CMK (cell line): ENCODE data around the gene REC8.
A peak's percentile ranks its signal among the peaks of the same experiment; 100 is the strongest.
"Not testable (repeated sequence)": the region's sequence is repeated elsewhere in the genome, so short reads cannot be mapped to it uniquely, and the experiment has no call there.

ENCODE experiments used
- DNase-seq: peaks from one replicate; pipeline ENCODE4 v3.0.0-alpha.2; 2010; ENCODE audit warnings: low read depth

Gene REC8

DNA sequence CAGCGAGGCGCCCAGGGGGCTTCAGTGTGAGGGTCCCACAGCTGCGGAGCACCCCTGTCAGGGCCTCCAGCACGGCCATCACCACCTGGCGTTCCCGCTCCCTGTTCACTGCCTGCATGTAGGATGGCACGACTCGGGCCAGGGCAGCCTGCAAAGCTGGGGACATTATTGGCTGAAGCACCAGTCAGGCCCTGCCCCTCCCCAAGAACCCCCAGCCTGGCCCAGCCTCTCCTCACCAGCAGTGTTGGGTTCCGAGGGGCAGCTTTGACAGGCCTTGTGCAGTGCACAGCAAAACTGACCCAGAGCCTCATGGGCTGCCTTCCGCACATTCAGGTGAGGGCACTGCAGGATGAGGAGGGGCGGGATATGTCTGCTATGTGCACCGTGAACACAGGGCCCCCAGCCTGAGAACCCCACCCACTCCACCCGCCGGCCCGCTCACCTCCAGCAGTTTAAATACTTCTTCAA, 11.2 kb downstream of the REC8 start:
- no peak for DNase-seq

DNA sequence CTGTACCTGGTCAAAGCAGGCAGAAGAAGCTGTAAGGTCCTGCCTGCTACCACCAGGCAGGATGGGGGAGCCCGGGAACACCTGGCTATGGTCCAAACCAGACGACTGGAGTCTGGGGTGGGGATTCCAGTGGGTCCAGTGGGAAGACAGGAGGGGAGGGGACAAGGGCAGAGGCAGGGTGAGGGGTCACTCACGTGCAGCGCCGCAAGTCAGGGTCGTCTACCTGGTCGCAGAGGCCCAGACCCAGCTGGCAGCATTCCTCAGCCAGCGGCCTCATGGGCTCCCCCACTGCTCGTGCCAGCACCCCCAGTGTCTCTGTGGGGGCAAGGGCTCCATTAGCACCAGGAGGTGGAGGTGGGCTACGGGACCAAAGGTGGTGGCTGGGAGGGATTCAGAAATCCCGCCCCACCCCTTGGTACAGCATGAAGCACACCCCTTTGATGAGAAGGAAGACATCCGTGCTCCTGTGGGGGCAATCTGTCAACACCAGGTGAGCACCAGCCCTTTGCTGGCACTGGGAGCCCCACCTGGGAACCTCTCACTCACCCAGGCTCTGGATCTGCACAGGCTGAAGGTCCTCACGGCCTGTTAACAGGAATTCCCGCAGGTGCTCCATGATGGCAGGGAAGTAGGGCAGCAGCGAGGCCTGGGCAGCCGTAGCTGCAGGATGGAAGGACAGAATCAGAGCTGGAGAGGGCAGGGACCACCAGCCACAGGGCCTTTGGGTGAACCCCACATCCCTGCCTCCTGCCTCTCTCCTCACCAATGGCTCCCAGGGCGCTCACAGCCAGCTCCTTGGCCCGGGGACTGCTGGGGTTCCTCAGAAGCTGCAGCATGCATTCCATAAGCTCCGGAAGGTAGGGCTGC, 12.5 kb downstream of the REC8 start:
- DNase-seq, result no peak

DNA sequence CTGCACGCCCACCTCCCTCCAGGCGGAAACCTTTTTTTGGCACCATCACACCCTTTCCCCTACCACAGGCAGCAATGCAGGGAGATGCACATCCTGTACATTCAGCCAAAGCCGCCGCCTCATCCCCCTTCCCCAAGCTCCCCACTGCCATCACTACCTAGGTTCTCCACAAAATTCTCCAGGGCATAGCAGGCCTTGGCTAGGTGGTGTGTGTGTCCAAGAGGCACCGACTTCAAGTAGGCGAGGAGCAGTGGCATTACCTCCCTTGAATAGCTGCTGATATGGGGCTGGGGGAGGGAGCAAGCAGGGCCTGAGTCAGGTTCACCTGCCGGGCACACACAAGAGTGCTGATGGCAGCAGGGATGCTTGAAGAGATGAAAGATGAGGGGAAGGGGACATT, 13.1 kb downstream of the REC8 start:
- no peak for DNase-seq

DNA sequence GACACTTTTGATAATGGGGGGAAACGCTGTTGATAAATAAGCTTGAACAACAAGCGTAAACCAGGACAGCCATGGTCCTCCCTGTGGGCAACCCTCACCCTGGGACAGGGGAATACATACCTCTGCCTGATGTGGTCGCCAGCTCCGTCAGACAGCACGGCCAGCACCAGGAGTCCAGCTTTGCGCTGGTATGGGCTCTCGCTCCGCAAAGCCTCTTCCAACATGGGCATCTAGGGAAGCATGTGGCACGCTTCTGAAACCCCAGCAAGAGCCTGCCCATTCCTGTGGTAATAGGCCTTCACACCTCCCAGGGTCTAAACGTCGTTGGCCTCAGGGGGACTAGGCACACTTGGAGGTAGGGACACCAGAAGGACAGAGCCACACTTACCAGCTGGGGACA, 13.9 kb downstream of the REC8 start:
- no peak for DNase-seq

DNA sequence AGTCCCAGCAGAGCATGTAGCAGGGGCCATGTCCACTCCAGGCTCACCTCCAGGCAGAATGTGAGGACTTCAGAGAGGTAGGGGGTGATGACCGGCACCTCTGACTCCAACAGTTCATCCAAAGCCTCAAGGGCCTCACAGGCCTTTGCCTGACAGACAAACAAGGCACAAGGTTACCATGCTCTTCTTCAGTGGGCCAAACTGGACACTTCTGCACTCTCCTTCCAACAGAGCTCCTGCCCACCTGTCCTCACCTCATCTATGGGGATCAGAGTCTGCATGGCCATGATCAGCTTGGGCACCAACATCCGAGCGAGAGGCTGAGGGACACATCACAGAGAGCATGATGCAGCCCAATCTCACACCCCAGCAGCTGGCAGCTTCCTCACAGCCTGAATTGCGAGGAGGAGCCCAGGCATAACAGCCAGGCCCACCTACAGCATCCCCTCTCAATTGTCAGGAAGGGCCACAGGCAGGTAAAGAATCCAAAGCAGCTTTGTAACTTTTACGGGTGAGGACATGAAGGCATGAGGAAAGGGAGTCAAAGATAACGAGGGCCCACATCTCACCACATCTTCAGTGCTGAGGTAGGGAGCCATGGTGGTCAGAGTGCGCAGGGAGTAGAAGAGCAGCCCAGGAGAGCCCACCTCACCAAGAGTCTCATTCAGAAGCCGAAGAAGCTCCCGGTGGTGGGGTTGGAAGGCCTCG, 15.1 kb downstream of the REC8 start:
- no peak for DNase-seq

DNA sequence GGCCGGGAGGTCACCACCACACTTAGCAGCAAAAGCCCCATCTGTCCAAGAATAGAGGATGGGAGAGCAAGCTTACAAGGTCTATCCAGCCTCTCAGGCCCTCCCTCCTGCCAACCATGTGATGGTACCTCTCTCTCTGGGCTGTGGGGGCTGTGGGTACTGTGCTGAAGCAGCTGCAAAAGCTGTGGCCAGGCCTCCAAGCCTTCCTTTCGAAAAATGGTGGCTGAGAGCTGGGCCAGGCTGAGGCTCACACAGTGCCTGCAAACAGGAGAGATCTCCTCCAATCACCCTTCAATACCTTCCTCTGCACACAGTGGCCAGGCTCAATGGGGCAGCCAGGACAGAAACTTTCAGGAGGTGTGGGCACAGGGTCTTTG, 15.6 kb downstream of the REC8 start:
- no peak for DNase-seq

DNA sequence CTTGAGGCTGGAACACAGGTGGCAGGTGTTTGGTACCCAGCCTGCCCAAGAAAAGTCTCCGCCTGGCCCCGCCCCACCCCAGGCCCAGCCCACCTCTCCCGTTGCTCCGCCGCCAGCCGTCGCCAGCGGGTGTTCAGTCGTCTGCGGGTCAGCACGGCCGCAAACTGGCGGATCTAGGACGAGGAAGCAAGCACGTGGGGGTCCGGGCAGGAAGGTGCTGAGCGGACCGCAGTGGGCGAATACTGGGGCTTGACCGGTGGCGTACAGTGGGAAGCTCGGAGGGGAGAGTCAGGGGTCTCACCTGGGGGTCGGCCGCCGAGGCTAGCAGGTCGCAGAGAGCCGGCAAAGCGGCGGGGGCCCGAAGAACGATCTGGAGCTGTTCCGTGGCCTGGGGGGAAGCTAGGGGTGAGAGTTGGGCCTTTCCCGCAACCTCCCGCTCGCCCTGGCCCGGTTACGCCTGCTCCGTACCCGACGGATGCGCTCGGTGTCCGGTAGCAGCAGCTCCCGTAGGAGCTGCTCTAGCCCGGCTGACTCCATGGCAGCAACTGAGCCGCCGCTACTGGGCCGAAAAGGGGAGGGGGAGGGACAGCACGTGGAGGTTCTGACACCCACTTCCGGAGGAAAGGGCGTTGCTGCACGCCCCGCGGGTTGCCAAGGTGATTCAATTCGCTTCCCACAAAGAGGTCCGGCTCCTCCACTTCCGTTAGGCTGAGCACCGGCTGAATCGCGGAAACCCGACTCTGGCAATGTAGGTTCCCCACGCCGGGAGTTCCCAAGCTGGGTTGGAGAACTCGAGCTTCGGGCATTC, 16.6 kb downstream of the REC8 start, which contains the start of gene IPO4:
Gene IPO4 (minus strand): TSS at position 566 of the 808 bp plus-strand sequence. CDS start 29 bp downstream, at position 537.
- peak; percentile 85 for DNase-seq

DNA sequence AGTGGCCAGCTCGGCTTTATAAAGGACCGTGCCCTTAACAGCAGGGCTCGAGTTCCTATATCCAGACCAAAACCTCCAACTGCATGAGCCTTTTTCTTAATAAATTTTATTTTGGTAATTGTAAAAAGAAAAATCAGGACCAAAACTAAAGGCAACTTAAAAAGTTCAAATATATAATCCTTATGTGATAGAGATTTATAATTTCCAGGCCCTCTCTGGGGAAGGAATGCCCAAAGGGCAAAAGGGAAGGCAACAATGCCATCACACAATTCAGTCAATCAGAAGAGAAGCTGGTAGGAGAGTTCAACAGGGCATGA, 17.1 kb downstream of the REC8 start:
- no peak for DNase-seq

DNA sequence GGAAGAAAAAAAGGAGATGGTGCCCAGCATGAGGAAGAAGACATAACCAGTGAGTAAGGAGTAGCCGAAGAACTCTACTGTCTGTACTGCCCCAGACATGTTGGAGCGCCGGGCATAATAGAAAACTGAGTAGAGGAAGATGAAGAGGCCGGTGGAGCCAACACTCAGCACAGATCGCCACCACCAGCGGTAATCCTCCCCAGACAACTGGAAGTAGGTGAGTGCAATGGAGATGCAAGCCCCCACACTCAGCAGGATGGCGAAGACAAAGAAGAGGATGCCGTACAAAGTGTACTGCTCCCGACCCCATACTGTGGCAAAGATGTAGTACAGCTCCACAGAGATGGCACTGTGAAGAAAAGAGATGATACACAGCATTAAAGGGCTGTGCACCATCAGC, 17.6 kb downstream of the REC8 start:
- DNase-seq, result no peak

DNA sequence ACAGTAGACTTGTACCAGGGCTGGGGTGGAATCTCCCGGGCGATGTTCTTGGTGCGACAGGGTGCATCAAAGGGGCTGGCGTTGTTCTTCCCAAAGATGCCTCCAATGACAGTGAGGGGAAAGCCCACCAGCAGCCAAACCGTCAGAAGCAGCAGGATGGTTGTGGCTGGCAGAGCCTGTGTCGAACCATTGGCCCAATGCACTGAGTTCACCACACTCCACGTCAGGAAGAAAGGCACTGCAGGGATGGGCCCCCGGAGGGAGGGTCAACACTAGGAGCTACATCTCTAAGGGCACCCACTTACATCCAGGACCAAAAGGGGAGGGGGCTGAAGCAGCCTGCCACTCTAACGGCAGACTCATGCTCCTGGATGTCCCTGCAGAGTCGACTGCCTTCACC, 18.5 kb downstream of the REC8 start:
- no peak for DNase-seq

DNA sequence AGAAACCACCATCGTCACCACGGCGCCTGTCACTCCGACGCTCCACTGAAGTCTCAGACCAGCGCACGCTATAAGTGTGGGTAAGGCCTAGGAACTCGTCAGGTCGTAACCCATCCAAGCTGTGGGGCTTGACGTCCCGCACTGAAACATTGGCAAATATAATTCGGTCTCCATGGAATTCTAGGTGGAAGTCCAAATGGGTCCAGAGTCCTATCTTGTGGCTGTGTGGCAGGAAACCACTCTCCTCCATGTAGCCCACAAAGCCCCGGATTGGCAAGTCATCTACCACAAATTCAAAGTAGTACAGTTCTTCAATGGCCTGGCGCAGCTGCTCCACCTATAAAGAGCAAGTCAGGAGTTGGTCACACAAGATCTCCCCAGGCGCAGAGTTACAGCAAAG, 21.1 kb downstream of the REC8 start:
- DNase-seq, result no peak

DNA sequence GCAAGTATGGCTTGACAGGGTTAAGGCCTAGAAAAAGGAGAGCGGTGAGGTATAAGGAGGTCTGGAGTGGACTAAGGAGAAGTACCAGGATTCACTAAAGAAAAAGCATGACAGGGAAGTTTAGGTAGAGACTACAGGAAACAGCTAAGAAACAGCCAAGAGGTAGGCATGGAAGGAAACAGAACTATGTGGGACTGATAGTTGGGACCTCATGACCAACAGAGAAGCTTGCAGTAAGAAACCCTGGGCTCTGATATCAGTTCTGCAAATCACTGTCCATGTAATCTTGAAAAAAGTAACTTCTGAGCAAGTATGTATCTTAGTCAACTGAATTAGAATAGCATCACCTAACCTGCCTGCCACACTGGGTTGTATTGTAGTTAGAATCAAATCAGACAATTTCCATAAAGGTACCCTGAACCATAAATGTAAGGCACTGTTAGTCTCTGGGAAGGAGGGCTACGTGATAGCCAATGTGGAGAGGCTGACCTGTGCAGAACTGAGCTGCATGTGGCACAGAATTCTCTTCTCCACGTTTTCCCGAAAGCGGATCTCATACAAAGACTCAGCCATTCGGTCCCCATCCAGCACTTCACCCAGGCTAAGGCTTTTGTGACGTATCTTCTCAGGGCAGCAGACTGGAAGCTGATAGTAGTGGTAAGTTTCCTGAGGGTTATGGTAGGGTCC, 22.4 kb downstream of the REC8 start:
- no peak for DNase-seq

DNA sequence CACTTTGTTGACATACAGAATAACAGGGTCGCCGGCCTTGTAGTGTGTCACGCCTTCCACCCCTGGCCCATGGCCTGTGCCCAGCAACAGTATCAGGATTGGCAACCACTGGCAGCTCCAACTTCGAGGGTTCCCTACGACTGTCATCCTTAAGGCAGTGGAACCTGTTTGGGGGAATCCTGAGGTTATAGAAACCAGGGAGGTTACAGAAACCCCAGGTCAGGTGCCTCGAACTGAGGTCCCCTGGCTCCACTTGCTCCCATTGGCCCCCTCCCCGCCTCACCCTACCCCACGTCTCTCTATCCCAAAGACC, 22.9 kb downstream of the REC8 start:
- DNase-seq, result no peak

DNA sequence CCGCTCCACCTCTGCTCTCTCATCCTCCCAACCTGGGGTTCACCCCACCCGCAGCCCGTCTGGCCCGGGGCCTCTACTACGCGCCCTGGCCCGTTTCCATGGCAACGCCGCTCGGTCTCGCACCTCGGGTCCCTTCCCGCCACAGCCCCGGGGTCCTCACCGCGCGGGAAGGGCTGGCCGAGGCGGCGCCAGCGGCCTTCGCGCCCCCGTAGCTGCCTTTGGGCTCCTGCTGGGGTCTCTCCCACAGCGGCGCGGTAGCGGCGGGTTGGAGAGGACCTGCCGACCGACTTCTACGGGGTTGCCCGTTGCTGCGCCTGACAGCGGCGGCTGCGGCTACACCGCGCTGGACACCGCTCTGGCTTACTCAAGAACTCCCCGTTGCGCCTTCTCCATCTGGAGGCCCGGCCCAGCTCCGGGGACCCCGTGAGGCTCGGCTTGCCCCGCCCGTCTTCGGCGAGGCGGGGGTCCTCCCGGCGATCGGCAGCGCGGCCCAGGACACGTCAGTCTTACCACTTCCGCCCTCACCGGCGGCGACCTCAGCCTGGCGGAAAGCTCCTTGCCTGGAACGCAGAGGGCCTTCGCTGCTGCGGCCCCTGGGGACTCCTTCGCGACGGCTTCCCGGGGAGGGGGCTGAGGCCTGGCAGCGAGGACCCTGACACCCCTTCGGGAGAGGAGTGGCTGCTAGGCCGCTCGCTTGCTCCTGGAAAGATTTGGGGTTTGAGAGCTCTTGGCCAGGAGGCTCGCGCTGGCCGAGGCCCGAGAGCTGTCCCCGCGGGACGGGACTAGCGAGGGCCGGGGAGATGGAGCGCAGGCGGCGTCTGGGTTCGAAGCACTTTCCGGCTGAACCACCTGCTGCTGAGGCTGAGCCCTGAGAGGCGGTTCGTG, 23.5 kb downstream of the REC8 start, which contains the start of gene TM9SF1:
Gene TM9SF1 (minus strand): TSS at position 256 of the 885 bp plus-strand sequence. CDS start 422 bp downstream, outside the sequence.
- peak; percentile 60 for DNase-seq

DNA sequence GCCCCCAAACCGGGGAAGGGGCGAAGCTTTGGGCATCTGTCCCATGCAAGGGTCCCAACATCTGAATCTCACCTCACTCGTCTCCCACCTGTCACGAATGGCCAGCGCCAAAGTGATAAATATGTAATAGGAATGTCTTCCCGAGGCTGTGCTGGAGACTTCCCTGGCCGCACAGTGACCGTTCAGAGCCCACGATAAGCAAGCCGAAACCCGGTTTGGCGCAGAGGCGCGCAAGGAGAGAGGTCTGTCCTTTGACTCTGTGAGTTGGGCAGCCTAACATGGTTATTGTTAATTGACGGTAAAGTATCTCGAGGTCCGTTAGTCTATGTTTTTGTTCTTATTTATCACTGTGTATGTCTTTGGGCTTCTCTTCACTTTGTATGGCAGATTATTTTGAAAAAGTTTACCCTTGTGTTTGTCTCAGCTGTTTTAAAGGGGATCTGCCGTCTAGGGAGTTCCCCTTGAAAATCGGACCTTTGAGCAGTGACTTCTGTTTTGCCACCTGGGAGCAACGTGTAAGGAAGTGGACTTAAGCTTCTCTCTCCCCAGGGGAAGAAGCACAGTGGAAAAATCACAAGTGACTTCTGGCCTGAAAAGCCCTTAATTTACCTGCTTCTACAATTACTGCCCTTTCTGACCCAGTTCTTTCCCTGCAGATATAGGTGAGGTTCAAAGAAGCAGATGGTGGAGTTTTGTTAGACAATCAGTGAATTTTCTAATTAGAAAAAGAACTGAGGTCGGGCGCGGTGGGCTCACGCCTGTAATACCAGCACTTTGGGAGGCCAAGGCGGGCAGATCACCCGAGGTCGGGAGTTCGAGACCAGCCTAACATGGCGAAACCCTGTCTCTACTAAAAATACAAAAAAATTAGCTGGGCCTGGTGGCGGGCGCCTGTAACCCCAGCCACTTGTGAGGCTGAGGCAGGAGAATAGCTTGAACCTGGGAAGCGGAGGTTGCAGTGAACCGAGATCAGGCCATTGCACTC, 24.5 kb downstream of the REC8 start:
- no peak for DNase-seq

DNA sequence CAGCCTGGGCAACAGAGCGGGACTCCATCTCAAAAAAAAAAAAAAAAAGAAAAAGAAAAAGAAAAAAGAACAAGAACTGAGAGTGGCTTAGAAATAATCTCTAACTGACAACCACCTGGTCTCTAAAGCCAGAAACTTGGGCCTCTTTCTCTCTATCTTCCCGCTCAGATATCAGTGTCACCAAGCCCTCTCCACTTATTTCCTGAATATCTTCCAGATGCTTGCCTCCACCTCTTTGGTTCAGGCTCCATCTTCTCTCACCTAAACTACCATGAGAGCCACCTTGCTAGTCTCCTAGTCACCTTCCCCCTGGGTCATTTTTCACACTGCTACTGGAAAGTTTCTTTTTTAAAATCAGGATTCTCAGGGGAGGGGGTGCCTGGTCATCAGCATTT, 25.2 kb downstream of the REC8 start:
- DNase-seq, result no peak

DNA sequence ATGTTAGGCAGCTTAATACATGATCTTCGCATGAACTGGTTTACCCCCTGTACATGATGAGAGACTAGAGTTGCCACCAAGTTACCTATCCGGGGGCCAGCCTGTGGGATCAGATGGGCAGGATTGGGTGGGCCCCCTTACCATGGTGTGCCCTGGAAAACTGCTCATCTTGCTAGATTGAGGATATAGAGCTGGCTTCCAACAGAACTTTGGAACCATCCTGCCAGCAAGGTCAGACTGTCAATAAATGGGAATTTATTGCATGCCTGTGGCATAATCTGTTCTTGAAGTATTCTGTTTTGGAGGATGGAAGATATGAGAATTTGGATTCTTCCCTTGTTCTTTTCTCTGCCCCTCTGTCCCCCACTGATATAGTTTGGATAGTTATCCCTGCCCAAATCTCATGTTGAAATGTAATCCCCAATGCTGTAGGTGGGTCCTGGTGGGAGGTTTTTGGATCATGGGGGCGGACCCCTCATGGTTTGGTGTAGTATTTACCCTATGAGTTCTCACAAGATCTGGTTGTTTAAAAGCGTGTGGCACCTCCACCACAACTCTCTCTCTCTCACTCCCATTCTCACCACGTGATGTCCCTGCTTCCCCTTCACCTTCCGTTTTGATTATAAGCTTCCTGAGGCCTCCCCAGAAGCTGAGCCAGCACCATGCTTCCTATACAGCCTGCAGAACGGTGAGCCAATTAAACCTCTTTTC, 27.1 kb downstream of the REC8 start:
- DNase-seq, result no peak

DNA sequence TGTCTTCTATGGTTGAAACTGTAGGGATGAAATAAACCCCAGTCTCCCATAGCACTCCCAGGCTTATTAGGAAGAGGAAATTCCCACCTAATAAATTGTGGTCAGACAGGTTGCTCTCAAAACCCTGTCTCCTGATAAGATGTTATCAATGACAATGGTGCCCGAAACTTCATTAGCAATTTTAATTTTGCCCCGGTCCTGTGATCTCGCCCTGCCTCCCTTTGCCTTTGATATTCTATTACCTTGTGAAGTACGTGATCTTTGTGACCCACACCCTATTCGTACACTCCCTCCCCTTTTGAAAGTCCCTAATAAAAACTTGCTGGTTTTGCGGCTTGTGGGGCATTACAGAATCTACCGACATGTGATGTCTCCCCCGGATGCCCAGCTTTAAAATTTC, 30.7 kb downstream of the REC8 start:
- not testable (repeated sequence) for DNase-seq

DNA sequence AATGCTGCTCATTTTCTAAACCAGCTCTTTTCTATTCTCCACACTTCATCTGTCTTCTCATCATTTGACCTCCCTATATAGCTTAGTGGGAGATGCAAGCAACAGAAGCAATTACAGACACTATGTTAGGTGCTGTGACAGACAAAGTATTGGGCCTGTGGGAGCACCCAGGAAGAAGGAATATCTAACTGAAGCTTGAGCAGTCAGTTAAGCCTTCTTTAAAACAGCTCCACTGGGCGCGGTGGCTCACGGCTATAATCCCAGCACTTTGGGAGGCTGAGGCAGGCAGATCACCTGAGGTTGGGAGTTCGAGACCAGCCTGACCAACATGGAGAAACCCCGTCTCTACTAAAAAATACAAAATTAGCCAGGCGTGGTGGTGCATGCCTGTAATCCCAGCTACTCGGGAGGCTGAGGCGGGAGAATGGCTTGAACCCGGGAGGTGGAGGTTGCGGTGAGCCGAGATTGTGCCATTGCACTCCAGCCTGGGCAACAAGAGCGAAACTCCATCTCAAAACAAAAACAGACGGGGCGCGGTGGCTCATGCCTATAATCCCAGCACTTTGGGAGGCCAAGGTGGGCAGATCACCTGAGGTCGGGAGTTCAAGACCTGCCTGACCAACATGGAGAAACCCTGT, 31.5 kb downstream of the REC8 start:
- not testable (repeated sequence) for DNase-seq
